Osteoblast (primary cell): ENCODE data around the gene UBE2K. TPM values are rescaled to one million over a fixed set of nuclear protein-coding genes. Genes with fewer than 3 reads are reported as not detected.
"Not testable (repeated sequence)": the region's sequence is repeated elsewhere in the genome, so short reads cannot be mapped to it uniquely, and the experiment has no call there.

ENCODE experiments used
- DNase-seq: peaks from one replicate; pipeline ENCODE4 v3.0.0; 2011; ENCODE audit warnings: low spot score, mixed read lengths; ENCODE audit not compliant: insufficient read length; ENCODE audit errors: missing footprints
- H2AFZ ChIP-seq: 2 replicates; pipeline ENCODE4 v1.6.0; 2011; ENCODE audit warnings: mild to moderate bottlenecking, low read length
- H3K27ac ChIP-seq: 2 replicates; pipeline ENCODE4 v1.5.1; 2011; ENCODE audit warnings: mild to moderate bottlenecking, low read depth, low read length, moderate library complexity
- H3K27me3 ChIP-seq: 2 replicates; pipeline ENCODE4 v1.6.0; 2012; ENCODE audit warnings: mild to moderate bottlenecking, control low read depth, inconsistent platforms, low read length, moderate library complexity; ENCODE audit not compliant: insufficient read depth
- H3K36me3 ChIP-seq: 2 replicates; pipeline ENCODE4 v1.5.1; 2011; ENCODE audit warnings: mild to moderate bottlenecking, low read length, control low read depth, moderate library complexity; ENCODE audit not compliant: insufficient read depth
- H3K4me1 ChIP-seq: 2 replicates; pipeline ENCODE4 v1.5.1; 2011; ENCODE audit warnings: mild to moderate bottlenecking, low read length, control low read depth, moderate library complexity; ENCODE audit not compliant: insufficient read depth
- H3K4me2 ChIP-seq: 2 replicates; pipeline ENCODE4 v1.6.0; 2011; ENCODE audit warnings: mild to moderate bottlenecking, low read length; ENCODE audit not compliant: insufficient read depth
- H3K4me3 ChIP-seq: fragments of 200-600 bp; sonication (generic); 3 replicates; pipeline ENCODE4 v1.5.1; 2012; ENCODE audit warnings: mild to moderate bottlenecking, low read length, inconsistent platforms; ENCODE audit not compliant: insufficient read depth
- H3K79me2 ChIP-seq: 2 replicates; pipeline ENCODE4 v1.6.0; 2012; ENCODE audit warnings: mild to moderate bottlenecking, low read length, control low read depth, inconsistent platforms; ENCODE audit not compliant: insufficient read depth
- H3K9me3 ChIP-seq: 2 replicates; pipeline ENCODE4 v1.5.1; 2011; ENCODE audit warnings: low read depth, low read length, control low read depth
- H4K20me1 ChIP-seq: 2 replicates; pipeline ENCODE4 v1.6.0; 2012; ENCODE audit warnings: mild to moderate bottlenecking, low read length, control low read depth; ENCODE audit not compliant: insufficient read depth
- total RNA-seq: library from RNA; depleted of rRNA; stranded (reverse); fragments of >200 nt; gene quantifications from 2 replicates; pipeline ENCODE4 v1.2.3, GENCODE V29; 2012
- TF ChIP-seq, protein P1 (sequence below): IDR thresholded peaks from 2 replicates; pipeline ENCODE4 v1.5.1; 2011; ENCODE audit warnings: mild to moderate bottlenecking, low read depth, low read length, moderate library complexity; ENCODE audit errors: extremely low read depth

The UBE2K gene
- total RNA-seq, 1 donor, result 19.2 TPM

DNA sequence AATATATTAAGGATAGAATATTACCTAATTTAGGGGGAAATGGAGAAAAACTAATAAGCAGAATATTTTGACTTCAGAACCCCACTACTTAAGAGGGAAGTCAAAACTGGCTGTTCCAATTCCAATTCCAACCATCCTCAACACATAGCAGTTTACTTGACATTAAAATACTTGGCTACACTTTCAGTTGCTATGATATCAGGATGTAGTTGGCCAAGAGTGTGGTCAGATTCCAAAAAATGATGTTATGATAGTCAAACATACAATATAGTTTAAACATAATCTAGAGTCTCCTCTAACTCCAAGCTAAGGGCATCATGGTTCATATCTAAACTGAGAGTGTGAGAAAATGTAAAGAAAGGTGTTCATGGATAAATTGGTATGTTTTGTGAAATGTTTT is 42.7 kb upstream of the UBE2K start:
- DNase-seq, result no peak
- H3K9me3 ChIP-seq, result no peaks in the 10 kb centered on the region
- H4K20me1 ChIP-seq, result no peaks in the 10 kb centered on the region
- no peak overlapping the region for H3K4me3 ChIP-seq
- H2AFZ ChIP-seq, result peak overlapping the region; percentile 6
- H3K79me2 ChIP-seq, result no peaks in the 10 kb centered on the region
- peaks cover 6% of the 10 kb centered on the region for H3K4me1 ChIP-seq
- H3K27me3 ChIP-seq, result no peaks in the 10 kb centered on the region
- no peak overlapping the region for H3K27ac ChIP-seq
- no peak overlapping the region for H3K4me2 ChIP-seq
- H3K36me3 ChIP-seq, result no peaks in the 10 kb centered on the region
- TF ChIP-seq, protein P1, sequence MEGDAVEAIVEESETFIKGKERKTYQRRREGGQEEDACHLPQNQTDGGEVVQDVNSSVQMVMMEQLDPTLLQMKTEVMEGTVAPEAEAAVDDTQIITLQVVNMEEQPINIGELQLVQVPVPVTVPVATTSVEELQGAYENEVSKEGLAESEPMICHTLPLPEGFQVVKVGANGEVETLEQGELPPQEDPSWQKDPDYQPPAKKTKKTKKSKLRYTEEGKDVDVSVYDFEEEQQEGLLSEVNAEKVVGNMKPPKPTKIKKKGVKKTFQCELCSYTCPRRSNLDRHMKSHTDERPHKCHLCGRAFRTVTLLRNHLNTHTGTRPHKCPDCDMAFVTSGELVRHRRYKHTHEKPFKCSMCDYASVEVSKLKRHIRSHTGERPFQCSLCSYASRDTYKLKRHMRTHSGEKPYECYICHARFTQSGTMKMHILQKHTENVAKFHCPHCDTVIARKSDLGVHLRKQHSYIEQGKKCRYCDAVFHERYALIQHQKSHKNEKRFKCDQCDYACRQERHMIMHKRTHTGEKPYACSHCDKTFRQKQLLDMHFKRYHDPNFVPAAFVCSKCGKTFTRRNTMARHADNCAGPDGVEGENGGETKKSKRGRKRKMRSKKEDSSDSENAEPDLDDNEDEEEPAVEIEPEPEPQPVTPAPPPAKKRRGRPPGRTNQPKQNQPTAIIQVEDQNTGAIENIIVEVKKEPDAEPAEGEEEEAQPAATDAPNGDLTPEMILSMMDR, result no peak

DNA sequence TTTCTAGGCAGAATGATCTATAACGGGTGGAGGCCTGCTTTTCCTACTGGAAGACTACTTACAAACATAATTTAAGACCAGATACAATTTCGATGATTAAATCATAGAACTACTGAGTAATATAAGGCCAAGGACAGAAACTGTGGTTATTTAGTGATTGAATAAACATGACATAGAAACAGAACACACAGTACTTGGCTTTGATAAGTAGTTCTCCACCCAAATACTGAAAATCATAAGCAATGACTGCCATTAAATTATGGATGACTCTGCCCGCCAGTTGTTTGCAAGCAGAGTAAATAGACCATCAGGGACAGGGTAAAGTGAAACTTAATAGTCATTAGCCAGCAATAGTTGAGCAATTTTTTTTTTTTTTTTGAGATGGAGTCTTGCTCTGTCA is 42.1 kb upstream of the UBE2K start:
- H2AFZ ChIP-seq, result no peak overlapping the region
- H3K36me3 ChIP-seq, result no peaks in the 10 kb centered on the region
- H3K4me3 ChIP-seq, result no peak overlapping the region
- peaks cover 7% of the 10 kb centered on the region for H3K4me1 ChIP-seq
- H3K27me3 ChIP-seq, result no peaks in the 10 kb centered on the region
- TF ChIP-seq, protein P1, result no peak
- no peak overlapping the region for H3K27ac ChIP-seq
- no peaks in the 10 kb centered on the region for H3K9me3 ChIP-seq
- no peak overlapping the region for H3K4me2 ChIP-seq
- DNase-seq, result peak; percentile 58
- no peaks in the 10 kb centered on the region for H4K20me1 ChIP-seq
- H3K79me2 ChIP-seq, result no peaks in the 10 kb centered on the region

DNA sequence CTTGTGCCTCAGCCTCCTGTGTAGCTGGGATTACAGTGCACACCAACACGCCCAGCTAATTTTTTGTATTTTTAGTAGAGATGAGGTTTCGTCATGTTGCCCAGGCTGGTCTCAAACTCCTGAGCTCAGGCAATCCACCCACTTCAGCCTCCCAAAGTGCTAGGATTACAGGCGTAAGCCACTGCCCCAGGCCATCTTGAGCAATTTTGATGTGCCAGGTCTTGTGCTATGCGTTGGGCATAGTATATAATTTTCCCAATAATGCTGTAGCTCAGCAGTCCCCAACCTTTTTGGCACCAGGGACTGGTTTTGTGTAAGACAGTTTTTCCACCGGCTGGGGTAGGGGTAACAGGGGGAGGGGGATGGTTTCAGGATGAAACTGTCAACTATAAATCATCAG is 41.3 kb upstream of the UBE2K start:
- not testable (repeated sequence) for H3K27me3 ChIP-seq, H3K36me3 ChIP-seq, H2AFZ ChIP-seq, H3K27ac ChIP-seq, H3K9me3 ChIP-seq, H4K20me1 ChIP-seq, H3K4me1 ChIP-seq, H3K79me2 ChIP-seq, H3K4me3 ChIP-seq, DNase-seq, H3K4me2 ChIP-seq

DNA sequence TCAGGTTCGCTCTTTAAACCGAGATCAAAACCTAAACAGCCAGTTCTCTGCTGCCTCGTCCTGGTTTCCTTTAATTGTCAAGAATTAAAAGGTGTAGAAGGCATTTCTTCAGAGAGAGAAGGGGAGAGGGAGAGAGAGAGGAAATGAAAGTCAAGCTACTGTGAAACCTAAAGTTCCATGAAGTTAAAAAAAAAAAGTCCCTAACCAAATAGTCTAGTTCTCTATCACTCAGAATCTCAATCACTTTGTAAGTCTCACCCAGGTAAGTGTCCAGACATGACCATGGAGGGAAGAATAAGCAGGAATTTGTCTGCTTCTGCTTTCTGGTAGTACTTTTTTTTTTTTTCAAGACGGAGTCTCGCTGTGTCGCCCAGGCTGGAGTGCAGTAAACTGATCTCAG is 40.5 kb upstream of the UBE2K start:
- no peak overlapping the region for H3K4me3 ChIP-seq
- no peaks in the 10 kb centered on the region for H3K79me2 ChIP-seq
- no peak overlapping the region for H2AFZ ChIP-seq

More for the DNA sequence above, 40.5 kb upstream of the UBE2K start:
- no peaks in the 10 kb centered on the region for H3K27me3 ChIP-seq
- DNase-seq, result no peak
- H3K4me1 ChIP-seq, result peaks cover 7% of the 10 kb centered on the region
- H3K36me3 ChIP-seq, result no peaks in the 10 kb centered on the region
- no peaks in the 10 kb centered on the region for H3K9me3 ChIP-seq
- no peaks in the 10 kb centered on the region for H4K20me1 ChIP-seq
- no peak overlapping the region for H3K27ac ChIP-seq
- H3K4me2 ChIP-seq, result no peak overlapping the region
- TF ChIP-seq, protein P1, result no peak
